GM19193 (cell line): ENCODE results near the gene AAMP.

ENCODE experiments used
- POLR2A ChIP-seq: IDR thresholded peaks from 4 replicates; pipeline ENCODE4 v1.6.1; 2011; ENCODE audit not compliant: insufficient read depth, insufficient read length; ENCODE audit errors: extremely low read depth

The AAMP gene

DNA sequence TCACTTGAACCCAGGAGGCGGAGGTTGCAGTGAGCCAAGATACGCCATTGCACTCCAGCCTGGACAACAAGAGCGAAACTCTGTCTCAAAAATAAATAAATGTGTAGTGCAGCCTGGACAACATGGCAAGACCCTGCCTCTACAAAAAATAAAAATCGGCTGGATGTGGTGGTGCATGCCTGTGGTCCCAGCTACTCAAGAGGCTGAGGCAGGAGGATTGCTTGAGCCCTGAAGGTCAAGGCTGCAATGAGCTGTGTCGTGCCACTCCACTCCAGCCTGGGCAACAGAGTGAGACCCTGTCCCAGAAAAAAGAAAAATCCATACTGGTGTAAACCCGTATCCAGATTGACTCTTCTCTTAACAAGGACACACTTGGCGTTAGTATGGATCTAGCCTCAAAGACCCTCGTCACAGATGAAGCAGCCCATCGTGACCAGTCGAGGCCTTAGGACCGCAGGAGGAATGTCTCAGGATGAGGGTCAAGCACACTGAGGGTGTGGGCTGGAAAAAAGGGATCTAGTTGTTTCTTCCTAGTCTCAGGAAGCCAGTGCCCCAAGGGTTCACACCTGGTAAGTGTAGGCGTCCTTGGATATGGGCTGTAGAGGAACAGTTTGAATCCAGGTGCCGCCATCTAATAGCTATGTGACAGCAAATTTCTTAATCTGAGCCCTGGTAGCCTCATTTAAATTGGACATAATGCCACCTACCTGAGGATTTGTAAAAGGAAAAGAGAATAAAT is 13.2 kb downstream of the AAMP start:
- TF ChIP-seq POLR2A, result no peak

DNA sequence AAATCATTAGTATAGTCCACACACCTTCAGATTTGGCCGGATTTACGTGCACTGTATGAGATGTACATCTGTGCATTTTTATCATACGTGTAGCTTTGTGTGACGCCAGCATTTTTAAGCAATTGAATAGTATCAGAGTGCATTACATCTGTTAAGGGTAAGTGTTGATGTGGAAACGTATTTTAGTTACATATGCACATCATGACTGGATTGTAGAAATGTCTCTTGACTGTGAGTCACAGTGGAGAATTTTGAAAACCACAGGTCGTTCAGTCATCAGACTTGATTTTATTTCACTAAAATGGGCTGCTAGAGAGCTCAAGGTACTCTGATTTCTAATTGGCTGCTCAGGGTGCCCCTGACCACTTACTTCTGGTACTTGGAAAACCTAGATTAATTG is 14.5 kb downstream of the AAMP start:
- no peak for TF ChIP-seq POLR2A

DNA sequence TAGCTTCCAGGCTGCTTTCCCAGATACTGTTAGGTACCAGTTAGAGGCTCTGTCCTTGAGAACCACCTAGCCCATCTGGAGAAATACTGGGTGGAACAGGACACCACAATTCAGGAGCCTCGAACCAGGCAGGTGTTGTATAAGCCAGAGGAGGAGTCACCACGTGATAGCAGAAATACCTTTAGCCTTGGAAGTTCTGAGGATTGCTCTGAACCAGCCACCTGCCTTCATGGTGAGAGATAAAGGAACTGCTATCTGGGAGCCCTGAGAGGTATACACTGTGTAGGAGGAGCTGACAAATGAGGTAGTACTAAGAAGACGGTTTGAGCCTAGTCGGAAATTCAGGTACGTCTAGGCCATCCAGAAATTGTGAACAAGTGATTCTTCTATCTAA is 16.7 kb downstream of the AAMP start:
- no peak for TF ChIP-seq POLR2A

- TF ChIP-seq POLR2A, result no peak
Observed at GRCh38 chr2:218252509-218253231, 17.3 kb downstream of the AAMP start.

GRCh38 chr2:218249691-218250090 is 20.2 kb downstream of the AAMP start:
- TF ChIP-seq POLR2A, result no peak

GRCh38 chr2:218245214-218245613 is 24.7 kb downstream of the AAMP start:
- no peak for TF ChIP-seq POLR2A

DNA sequence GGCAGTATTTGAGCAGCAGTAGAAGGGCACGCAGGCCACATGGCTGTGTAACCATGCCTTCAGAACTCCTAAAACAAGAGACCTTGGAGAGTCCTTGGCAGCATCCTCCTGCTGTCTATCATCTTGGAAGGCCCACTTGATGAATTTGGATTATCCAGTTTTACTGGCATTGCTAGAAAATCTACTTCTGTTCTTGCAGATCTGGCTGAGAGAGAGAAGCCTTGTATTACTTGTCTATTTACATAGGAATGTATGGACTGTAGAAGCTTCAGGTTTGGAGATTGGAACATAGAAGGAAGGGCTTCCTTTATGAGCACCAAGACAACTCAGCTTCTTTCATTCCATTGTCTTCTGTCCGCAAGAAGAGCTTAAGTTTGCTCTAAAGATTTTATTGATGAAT is 25.3 kb downstream of the AAMP start:
- TF ChIP-seq POLR2A, result no peak

DNA sequence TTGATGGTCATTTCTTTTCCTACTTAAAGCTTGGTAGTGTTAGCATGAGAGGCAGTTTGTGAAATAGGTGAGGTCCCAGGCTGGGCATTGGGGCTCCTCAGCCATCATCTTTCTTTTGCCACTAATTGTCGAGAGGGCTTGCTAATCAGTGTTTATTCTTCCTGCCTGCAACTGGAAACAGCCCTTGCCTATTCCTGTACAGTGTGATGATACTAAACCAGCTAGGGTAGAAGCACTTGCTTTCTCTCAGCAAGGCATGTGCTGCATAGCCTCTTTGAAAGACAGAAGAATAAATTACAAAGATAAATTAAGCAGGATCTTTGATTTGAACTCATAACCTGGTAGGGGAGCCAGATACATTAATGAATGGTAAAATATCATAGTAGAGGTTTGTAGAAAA is 25.7 kb downstream of the AAMP start:
- no peak for TF ChIP-seq POLR2A

GRCh38 chr2:218238887-218239286 is 31.1 kb downstream of the AAMP start:
- no peak for TF ChIP-seq POLR2A

- TF ChIP-seq POLR2A, result no peak
Observed at GRCh38 chr2:218236829-218237228, 33.1 kb downstream of the AAMP start.

- TF ChIP-seq POLR2A, result no peak
Observed at GRCh38 chr2:218235017-218235416, 34.9 kb downstream of the AAMP start.

- no peak for TF ChIP-seq POLR2A
Observed at GRCh38 chr2:218234521-218234920, 35.4 kb downstream of the AAMP start.

- no peak for TF ChIP-seq POLR2A
Observed at GRCh38 chr2:218233543-218233942, 36.4 kb downstream of the AAMP start.

GRCh38 chr2:218230882-218231281 is 39.1 kb downstream of the AAMP start:
- no peak for TF ChIP-seq POLR2A

DNA sequence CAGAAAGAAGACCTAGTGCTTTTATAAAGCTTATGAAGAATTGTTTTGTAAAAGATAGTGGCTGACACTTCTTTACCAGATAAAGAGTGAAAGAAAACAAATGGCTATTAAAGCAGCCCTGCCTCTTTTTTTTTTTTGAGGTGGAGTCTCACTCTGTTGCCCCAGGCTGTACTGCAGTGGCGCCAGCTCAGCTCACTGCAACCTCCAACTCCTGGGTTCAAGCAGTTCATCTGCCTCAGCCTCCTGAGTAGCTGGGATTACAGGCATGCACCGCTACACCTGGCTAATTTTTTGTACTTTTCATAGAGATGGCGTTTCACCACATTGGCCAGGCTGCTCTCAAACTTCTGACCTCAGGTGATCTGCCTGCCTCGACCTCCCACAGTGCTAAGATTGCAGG is 40.1 kb downstream of the AAMP start:
- no peak for TF ChIP-seq POLR2A

- no peak for TF ChIP-seq POLR2A
Observed at GRCh38 chr2:218229239-218229638, 40.7 kb downstream of the AAMP start.
